Measurements from ENCODE around the gene NGLY1.

NGLY1 gene

GRCh38 chr3:25677121-25677520 is 106.1 kb downstream of the NGLY1 start:
- no peak overlapping the region for H3K4me3 ChIP-seq (ENCODE audit: low read length)
- no peak for DNase-seq (ENCODE audit: low read depth)
- TF ChIP-seq CTCF (IDR thresholded peaks at IDR 0.05; ENCODE audit: insufficient read depth, low read depth, low read length, missing control alignments), result no peak

GRCh38 chr3:25674670-25675069 is 108.6 kb downstream of the NGLY1 start:
- no peak overlapping the region for H3K4me3 ChIP-seq (ENCODE audit: low read length)
- DNase-seq (ENCODE audit: low read depth), result no peak
- TF ChIP-seq CTCF (IDR thresholded peaks at IDR 0.05; ENCODE audit: insufficient read depth, low read depth, low read length, missing control alignments), result no peak

GRCh38 chr3:25673738-25674298 is 109.4 kb downstream of the NGLY1 start:
- no peak for DNase-seq (ENCODE audit: low read depth)
- no peak for TF ChIP-seq CTCF (IDR thresholded peaks at IDR 0.05; ENCODE audit: insufficient read depth, low read depth, low read length, missing control alignments)
- no peak overlapping the region for H3K4me3 ChIP-seq (ENCODE audit: low read length)

All from epithelial cell of esophagus (primary cell).